ENCODE measurements around the gene THOC5.
"Not testable (repeated sequence)": the region's sequence is repeated elsewhere in the genome, so short reads cannot be mapped to it uniquely, and the experiment has no call there.

Gene THOC5

DNA sequence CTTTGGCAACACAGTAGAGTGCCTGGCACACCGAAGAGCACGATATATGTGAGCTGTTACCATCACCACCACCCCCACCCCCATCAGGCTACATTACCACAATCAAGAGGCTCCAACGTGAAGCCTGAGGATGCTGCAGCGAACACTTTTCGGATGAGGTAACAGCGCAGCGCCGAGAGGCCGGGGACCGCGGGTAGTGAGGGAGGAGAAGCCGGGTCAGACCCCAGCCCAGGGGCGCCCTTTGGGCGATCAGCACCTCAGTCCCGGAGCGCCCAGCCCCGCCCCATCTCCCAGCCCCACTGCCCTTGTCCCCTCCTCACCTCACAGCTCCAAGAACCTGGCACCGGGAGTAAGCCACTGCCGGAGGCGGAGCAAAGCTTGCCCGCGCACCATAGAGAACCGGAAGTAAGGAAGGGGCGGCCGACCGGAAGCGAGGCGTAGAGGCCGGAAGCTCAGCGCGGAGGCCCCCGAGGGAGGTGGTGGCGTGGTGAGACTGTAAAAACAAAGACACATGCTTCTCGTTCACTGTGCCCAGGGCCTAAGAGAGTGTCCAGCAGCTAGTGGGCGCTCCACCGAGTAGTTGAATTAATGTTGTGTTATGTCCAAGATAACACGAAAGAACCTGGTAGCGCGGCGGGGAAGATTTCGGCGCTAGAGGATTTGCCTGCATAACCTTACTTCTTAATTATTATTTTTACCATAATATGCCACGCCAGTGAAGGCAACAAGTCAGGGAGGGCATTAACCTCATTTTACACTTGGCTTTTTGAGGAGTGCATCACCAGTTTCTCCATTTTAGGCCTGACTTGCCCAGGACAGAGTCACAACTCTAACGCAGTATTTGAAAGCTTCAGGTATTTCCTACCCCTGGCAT lies at the start of gene THOC5:
Gene THOC5 (minus strand): TSS at position 407 of the 874 bp plus-strand sequence. CDS start 4,610 bp downstream, outside the sequence.
- peak; percentile 88 for DNase-seq

DNA sequence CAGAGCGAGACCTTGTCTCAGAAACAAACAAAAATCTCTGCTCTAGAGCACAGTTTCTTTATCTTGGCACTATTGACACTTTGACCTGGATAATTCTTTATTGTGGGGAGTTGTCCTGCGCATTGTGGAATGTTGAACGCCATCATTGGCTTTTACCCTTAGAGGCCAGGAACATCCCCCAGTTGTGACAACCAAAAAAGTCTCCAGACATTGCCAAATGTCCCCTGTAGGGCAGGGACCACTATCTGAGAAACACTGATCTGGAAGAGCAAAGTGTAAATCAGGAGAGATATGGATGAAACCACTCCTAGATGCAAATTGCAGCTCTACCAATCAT lies 45.1 kb upstream of the THOC5 start:
- no peak for DNase-seq

DNA sequence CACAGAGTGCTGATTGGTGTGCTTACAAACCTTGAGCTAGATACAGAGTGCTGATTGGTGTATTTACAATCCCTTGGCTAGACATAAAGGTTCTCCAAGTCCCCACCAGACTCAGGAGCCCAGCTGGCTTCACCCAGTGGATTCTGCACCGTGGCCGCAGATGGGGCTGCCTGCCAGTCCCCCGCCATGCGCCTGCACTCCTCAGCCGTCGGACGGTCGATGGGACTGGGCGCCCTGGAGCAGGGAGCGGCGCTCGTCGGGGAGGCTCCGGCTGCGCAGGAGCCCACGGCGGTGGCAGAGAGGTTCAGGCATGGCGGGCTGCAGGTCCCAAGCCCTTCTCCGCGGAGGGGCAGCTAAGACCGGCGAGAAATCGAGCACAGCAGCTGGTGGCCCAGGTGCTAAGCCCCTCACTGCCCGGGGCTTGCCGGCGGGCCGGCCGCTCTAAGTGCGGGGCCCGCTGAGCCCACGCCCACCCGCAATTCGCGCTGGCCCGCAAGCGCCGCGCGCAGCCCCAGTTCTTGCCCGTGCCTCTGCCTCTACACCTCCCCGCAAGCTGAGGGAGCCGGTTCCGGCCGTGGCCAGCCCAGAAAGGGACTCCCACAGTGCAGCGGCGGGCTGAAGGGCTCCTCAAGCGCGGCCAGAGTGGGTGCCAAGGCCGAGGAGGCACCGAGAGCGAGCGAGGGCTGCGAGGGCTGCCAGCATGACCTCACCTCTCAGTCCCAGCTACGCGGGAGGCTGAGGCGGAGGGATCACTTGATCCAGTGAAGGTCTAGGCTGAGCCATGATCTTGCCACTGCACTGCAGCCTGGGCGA lies 44.5 kb upstream of the THOC5 start:
- DNase-seq, result not testable (repeated sequence)

DNA sequence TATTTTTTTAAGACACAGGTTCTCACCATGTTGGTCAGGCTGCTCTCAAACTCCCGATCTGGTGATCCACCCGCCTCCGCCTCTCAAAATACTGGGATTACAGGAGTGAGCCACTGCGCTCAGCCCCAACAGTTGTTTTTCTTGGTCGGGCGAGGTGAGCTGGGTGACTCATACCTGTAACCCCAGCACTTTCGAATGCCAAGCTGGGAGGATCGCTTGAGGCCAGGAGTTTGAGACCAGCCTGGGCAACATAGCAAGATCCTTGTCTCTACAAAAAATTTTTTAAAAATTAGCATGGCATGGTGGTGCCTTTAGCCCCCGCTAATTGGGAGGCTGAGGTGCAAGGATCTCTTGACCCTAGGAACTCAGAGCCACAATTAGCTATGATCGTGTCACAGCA lies 42.9 kb upstream of the THOC5 start:
- DNase-seq, result no peak

DNA sequence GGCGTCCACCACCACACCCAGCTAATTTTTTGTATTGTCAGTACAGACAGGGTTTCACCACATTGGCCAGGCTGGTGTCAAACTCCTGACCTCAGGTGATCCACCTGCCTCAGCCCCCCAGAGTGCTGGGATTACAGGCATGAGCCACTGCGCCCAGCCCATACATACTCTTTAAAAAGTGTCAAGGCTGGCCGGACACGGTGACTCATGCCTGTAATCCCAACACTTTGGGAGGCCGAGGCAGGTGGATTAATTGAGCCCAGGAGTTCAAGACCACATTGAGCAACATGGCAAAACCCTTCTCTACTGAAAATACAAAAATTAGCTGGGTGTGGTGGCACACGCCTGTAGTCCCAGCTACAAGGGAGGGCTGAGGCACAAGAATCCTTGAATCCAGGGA lies 40.9 kb upstream of the THOC5 start:
- DNase-seq, result not testable (repeated sequence)

DNA sequence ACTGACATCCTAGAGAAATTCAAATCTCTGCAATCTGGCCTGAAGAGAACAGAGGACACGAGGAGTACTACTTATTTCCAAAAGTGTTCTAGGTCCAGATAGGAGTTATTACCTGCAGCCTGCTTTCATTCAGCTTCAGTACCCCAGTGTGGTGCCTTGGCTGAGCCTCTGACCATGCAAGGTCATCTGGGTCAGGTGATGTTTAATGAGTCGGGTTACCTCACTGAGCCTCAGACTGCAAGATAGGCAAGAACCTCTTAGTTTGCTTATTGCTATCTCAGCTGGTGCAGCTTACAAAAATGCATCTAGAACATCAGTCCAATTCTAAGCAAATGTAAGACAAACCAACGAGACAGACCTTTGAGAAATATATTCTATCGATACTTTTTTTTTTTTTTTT lies 40.4 kb upstream of the THOC5 start:
- DNase-seq, result no peak

DNA sequence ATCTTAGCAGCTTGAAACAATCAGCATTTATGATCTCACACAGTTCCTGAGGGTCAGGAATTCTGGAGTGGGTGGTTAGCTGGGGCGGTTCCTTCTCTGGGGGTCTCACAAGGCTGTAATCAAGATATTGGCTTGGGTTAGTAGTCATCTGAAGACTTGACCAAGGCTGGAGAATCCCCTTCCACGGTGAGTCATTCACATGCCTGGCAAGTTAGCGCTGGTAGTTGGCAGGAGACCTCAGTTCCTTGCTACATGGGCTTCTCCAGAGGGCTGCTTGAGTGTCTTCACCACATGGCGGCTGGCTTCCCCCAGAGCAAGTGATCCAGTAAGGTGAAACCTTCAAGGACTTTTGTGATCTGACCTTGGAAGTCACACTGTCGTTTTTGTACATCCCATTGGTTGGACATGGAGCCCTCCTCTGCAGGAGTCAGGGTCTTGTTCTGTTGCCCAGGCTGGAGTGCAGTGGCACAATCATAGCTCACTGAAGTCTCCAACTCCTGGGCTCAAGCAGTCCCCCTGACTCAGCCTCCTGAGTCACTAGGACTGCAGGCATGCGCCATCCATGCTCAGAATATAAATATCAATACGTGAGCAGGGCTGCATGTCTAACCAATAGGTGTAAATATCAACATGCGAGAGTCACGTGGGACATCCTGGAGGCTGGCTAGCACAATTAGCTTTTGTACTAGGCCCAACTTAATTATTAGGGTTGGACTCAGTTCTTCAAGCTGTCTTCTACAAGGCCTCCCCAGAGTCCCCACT lies 34.6 kb upstream of the THOC5 start:
- DNase-seq, result no peak

DNA sequence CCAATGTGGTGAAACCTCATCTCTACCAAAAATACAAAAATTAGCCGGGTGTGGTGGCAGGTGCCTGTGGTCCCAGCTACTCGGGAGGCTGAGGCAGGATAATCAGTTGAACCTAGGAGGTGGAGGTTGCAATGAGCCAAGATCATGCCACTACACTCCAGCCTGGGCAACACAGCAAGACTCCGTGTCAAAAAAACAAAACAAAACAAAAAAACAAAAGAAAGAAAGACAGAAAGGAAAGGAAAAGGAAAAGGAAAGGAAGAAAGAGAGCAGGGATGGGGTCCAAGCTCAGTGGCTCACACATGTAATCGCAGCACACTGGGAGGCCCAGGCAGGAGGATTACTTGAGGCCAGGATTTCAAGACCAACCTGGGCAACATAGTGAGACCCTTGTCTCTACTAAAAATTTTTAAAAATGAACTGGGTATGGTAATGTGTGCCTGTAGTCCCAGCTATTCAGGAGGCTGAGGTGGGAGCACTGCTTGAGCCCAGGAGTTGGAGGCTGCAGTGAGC lies 32.7 kb upstream of the THOC5 start:
- DNase-seq, result not testable (repeated sequence)

DNA sequence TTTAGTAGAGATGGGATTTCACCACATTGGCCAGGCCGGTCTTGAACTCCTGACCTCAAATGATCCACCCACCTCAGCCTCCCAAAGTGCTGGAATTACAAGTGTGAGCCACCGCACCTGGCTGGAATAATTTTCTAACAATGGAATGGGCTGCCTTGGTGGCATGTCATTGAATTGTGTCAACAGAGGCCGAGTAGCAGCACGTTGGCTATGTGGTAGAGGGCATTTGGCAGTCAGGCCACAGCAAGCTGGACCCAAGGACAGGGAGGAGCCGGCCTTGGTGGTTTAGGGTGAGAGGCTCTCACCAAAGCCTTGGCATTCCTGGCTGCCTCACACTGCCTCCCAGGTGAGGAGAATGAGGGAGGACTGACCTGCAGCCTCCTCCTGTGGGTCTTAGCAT lies 31.4 kb upstream of the THOC5 start:
- DNase-seq, result no peak

DNA sequence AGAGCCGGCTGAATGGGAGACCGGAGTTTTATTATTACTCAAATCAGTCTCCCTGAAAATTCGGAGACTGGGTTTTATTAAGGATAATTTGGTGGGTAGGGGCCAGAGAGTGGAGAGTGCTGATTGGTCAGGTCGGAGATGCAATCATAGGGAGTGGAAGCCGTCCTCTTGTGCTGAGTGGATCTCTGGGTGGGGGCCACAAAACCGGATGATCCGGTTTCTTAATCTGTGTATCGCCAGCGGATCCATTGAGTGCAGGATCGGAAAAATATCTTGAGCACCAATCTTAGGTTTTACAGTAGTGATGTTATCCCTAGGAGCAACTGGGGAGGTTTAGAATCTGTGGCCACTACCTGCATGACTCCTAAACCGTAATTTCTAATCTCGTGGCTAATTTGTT lies 28.2 kb upstream of the THOC5 start:
- no peak for DNase-seq

DNA sequence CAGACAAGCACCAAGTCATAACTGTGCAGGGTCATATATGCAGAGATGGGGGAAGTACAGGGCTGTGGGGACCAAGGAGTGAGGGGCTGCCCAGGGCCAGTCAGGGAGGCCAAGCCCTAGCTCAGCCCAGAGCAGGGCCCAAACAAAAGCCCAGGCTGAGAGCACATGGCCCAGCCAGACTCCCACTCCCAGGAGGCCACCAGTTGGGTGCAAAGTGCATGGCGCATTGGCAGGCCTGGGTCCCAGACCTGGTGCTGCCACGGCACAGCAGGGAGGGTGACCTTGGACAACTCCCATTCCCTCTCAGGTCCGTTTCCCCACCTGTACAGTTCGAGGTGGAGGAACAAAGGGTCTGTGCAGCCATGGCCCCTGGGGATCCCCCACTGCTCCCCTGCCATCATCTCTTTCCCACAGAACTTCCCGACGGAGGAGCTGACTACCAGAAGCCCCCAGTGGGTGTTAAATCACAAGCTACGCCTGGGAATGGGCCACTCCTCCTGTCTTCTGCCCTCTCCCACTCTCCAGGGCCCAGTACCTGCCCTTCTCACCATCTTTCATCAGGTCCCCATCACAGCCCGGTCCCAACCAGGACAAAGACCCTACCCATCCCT lies 26.7 kb upstream of the THOC5 start:
- no peak for DNase-seq

DNA sequence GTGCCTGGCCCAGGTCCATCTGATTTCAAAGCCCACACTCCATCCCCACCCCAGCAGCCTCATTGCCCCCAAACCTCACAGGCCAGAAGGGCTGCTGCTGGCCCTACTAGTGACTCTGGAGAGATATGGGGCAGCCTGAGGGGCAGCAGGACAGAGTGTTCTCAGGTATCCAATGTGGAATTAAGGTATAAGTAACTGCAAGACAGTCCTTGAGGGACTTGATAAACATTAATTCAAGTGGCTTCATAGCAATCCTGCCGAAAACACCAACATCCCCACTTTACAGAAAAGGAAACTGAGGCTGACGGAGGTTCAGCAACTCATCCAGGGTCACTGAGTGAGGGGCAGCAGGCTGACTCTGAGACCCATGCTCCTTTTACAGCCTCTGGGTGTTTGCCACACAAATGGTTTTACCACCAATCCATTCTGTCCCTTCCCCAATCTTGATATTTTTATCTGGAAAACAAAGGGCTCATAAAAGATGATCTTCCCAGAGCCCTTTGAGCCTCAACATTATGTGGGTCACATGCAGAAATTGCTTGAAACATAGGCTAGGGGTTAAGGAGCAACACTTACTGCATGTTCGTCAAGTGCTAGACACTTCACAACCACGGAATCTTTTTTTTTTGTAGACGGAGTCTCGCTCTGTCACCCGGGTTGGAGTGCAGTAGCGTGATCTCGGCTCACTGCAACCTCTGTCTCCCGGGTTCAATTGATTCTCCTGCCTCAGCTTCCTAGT lies 25.1 kb upstream of the THOC5 start:
- no peak for DNase-seq

DNA sequence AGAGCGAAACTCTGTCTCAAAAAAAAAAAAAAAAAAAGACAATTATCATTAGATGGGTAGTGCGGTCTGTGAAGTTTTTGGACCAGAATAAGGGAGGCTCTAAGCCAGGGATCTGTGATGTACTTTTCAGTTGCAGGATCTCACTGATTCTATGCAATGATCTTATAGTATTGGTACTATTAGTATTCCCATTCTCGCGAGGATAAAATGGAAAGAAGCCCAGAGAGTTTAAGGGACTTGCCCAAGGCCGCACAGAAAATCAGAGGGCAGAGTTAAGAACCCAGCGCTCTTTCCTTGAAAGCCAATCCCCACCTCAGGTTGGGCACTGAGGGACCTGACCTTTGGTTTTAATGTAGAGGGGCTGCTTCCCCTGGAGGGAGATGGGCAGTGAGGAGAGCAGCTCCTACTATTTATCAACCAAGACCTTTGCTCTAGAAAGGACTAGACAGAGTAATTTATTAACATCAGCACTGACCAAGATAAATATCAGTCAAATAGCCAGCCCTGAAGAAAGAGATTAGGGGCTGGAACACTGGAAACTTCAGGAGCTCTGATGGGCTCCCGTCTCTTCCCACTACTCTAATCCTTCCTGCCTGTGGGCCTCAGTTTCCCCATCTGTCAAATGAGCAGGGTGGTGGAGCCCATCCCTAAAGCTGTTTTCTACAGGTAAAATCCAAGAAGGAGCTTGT lies 21.3 kb upstream of the THOC5 start:
- DNase-seq, result no peak

DNA sequence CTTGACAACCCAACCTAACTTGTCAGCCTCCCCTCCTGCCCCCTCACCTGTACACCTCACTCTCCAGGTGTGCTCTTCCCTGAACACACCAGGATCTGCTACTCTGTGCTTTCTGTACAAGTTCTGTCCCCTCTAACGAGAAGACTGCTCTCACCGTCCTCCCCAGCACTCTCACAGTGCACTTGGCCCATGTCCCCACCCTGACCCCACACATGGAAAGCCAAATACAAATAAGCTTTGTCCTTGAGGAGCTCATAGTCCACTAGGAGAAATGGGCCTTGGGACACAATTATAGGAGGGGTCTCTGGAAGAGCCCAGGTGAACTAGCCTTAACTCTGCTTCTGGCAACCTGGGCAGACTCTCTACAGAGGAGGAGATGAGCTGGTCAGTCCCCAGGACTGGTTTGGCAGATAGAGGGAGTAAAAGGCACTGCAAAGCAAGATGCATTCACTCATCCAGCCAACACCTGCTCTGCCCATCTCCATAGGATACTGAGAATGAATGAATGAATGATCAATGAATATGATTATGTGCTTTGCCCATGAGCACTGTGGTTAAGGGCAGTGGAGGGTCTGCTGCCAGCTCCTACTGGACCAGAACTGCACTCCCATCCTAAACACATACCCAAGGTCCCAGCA lies 17.5 kb upstream of the THOC5 start:
- no peak for DNase-seq

DNA sequence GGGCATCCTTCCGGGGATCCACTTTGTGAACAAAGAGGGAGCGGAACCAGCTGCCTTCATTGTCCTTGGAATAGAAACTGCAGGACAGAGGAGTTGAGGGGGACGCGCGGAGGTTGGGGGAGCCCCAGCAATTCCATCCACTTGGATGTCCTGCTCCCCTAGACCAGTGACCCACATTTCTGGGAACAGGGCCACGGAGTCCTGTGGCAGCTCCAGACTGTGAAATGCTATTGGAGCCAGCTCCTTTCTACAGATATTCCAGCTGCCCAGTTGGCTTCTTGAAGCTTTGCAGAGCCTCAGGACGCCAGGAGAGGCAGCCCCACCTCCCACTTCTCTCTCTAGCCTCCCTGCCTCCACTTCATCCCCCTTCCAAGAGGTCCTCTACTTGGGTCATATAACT lies 16.9 kb upstream of the THOC5 start:
- no peak for DNase-seq

DNA sequence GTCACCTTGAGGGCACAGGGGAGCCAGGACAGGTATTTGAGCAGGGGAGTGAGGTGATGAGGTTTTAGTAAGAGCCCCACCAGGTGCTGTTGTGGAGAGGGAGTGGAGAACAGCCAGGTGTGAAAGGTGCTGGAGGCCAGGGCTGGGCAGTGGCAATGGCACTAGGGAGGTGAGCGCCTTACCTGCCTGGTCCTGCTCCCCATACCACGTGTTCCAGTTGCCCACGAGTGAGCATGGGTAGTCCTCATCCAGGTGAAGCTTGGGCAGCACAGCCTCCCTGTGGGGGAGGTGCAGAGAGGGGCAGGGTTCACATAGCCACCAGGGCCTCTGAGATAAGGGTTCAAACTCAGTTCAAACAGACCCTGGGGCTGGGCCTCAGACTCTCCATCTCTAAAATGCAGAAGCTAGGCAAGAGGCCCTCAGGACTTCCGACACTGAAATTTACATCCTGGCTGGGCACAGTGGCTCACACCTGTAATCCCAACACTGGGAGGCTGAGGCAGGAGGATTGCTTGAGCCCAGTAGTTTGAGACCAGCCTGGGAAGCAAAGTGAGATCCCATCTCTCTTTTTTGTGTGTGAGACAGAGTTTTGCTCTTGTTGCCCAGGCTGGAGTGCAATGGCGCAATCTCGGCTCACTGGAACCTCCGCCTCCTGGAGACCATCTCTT lies 15.6 kb upstream of the THOC5 start:
- DNase-seq, result no peak

DNA sequence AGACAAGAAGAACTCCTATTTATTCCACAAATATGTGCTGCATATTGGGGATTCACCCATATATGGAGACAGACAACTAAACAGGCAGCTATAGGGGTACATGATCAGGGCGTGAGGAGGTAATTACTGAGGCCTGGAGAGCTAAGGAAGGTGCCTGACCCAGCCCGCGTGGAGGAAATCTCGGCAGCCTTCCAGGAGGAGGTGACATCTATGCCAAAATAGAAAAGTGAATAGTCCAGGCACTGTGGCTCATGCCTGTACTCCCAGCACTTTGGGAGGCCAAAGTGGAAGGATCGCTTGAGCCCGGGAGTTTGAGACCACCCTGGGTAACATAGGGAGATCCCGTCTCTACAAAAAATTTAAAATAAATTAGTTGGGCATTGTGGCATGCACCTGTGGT lies 13.8 kb upstream of the THOC5 start:
- no peak for DNase-seq

DNA sequence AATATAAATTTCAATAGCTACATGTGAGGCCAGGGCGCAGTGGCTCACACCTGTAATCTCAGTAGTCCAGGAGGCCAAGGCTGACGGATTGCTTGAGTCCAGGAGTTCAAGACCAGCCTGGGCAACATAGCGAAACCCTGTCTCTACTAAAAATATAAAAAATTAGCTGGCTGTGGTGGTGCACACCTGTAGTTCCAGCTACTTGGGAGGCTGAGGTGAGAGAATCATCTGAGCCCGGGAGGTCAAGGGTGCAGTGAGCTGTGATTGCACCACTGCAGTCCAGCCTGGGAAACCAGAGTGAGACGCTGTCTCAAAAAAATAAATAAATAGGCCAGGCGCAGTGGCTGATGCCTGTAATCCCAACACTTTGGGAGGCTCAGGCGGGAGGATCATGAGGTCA lies 13.0 kb upstream of the THOC5 start:
- not testable (repeated sequence) for DNase-seq

DNA sequence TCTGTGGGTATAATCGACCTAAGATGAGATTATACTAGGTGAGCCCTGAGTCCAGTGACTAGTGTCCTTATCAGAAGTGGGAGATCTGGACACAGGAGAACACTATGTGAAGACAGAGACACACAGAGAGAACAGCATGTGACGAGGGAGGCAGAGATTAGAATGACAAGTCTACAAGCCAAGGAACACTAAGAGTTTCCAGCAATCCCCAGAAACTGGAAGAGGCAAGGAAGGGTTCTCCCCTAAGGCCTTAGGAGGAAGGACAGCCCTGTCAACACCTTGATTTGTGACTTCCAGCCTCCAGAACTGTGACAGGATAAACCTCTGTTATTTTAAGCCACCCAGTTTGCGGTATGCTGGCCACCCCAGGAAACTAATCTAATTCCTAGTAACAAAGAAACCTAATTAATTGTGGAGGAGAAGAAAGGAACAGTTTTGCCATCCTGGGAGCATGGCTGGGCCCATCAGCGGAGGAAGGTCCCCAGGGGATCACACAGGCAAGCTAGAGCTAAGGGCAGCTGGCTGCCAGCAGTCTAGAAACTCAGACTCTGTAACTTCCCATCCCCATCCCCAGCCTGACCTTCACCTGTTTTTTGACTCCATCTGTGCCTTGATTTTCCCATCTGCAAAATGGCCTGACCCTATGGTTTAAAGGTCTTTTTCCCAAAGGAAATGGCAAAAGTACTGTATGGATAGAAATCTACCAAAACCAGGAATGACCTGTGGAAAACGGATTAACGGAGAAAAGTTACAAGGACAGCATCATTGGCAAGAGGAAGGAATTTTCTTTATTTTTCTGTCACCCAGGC lies 10.3 kb upstream of the THOC5 start:
- no peak for DNase-seq
